GM12801 (cell line): Measurements from ENCODE around the gene DBP.

Source experiments
- CTCF ChIP-seq: IDR thresholded peaks from one replicate; pipeline ENCODE4 v1.5.1; 2011; ENCODE audit warnings: control low read depth; ENCODE audit not compliant: insufficient read length; ENCODE audit errors: extremely low read depth

The DBP gene

GRCh38 chr19:48642862-48643261, 5.7 kb upstream of the DBP start:
- TF ChIP-seq CTCF, result no peak

GRCh38 chr19:48641850-48642249, 4.7 kb upstream of the DBP start:
- no peak for TF ChIP-seq CTCF

- no peak for TF ChIP-seq CTCF
Measured at GRCh38 chr19:48639483-48640375, 2.5 kb upstream of the DBP start.

- TF ChIP-seq CTCF, result no peak
Measured at GRCh38 chr19:48638831-48639381, 1.7 kb upstream of the DBP start.

- no peak for TF ChIP-seq CTCF
Measured at GRCh38 chr19:48637948-48638830, 1.0 kb upstream of the DBP start.

GRCh38 chr19:48637449-48637947, 319 bp upstream of the DBP start:
- no peak for TF ChIP-seq CTCF
